KMS-11 (cell line): Measurements from ENCODE around the gene PCCA.
"Not testable (repeated sequence)": the region's sequence is repeated elsewhere in the genome, so short reads cannot be mapped to it uniquely, and the experiment has no call there.

ENCODE experiments used
- H2AFZ ChIP-seq: fragments of 200-600 bp; sonication (generic); 2 replicates; pipeline ENCODE4 v1.6.1; 2016; ENCODE audit warnings: antibody characterized with exemption, mixed run types, low read depth
- H3K27ac ChIP-seq: fragments of 200-600 bp; sonication (generic); 2 replicates; pipeline ENCODE4 v1.6.1; 2016; ENCODE audit warnings: mild to moderate bottlenecking, mixed run types
- H3K27me3 ChIP-seq: fragments of 200-600 bp; sonication (generic); 2 replicates; pipeline ENCODE4 v1.6.1; 2017; ENCODE audit warnings: mild to moderate bottlenecking, low read depth, mixed run types, moderate library complexity; ENCODE audit not compliant: insufficient read depth
- H3K36me3 ChIP-seq: fragments of 200-600 bp; sonication (generic); 2 replicates; pipeline ENCODE4 v1.6.1; 2017; ENCODE audit warnings: mild to moderate bottlenecking, mixed run types; ENCODE audit not compliant: insufficient read depth
- H3K4me1 ChIP-seq: fragments of 200-600 bp; sonication (generic); 2 replicates; pipeline ENCODE4 v1.6.1; 2016; ENCODE audit warnings: mild to moderate bottlenecking, low read depth, mixed run types; ENCODE audit not compliant: poor library complexity, severe bottlenecking
- H3K4me2 ChIP-seq: fragments of 200-600 bp; sonication (generic); 2 replicates; pipeline ENCODE4 v1.7.0; 2016; ENCODE audit warnings: mild to moderate bottlenecking, mixed run types
- H3K4me3 ChIP-seq: fragments of 200-600 bp; sonication (generic); IDR thresholded peaks from 2 replicates; pipeline ENCODE4 v1.6.1; 2017; ENCODE audit warnings: low read depth, low read length, mixed read lengths; ENCODE audit not compliant: insufficient read depth
- H3K79me2 ChIP-seq: fragments of 200-600 bp; sonication (generic); 2 replicates; pipeline ENCODE4 v1.6.1; 2016; ENCODE audit warnings: low read depth, mixed run types; ENCODE audit not compliant: insufficient read depth
- H3K9ac ChIP-seq: fragments of 200-600 bp; sonication (generic); 2 replicates; pipeline ENCODE4 v1.6.1; 2016; ENCODE audit warnings: mild to moderate bottlenecking, mixed run types
- H4K20me1 ChIP-seq: fragments of 200-600 bp; sonication (generic); 2 replicates; pipeline ENCODE4 v1.6.1; 2016; ENCODE audit warnings: mild to moderate bottlenecking, mixed run types; ENCODE audit not compliant: insufficient read depth
- CTCF ChIP-seq: fragments of 200-600 bp; sonication (generic); conservative IDR thresholded peaks from 2 replicates; pipeline ENCODE4 v1.6.1; 2017; ENCODE audit warnings: low read depth, mild to moderate bottlenecking, antibody characterized with exemption, low read length, moderate library complexity, mixed read lengths

PCCA gene

GRCh38 chr13:100095498-100095897, 6.6 kb downstream of the PCCA start:
- Histone ChIP-seq H3K9ac (no peak overlapping the region), H3K4me2 (no peak overlapping the region), H3K27me3 (no peaks in the 10 kb centered on the region), H3K4me3 (no peak overlapping the region), H2AFZ (no peak overlapping the region), H4K20me1 (no peaks in the 10 kb centered on the region), H3K27ac (no peak overlapping the region), H3K4me1 (no peaks in the 10 kb centered on the region), H3K79me2 (no peaks in the 10 kb centered on the region), H3K36me3 (no peaks in the 10 kb centered on the region)
- no peak for TF ChIP-seq CTCF

GRCh38 chr13:100096526-100096925, 7.6 kb downstream of the PCCA start:
- no peaks in the 10 kb centered on the region for H3K36me3 ChIP-seq
- no peaks in the 10 kb centered on the region for H3K79me2 ChIP-seq

GRCh38 chr13:100097821-100098220, 8.9 kb downstream of the PCCA start:
- H3K79me2 ChIP-seq: no peaks in the 10 kb centered on the region
- no peak for TF ChIP-seq CTCF

More at GRCh38 chr13:100096526-100096925, 7.6 kb downstream of the PCCA start:
- no peak for TF ChIP-seq CTCF
- H3K27me3 ChIP-seq: no peaks in the 10 kb centered on the region
- no peak overlapping the region for H3K9ac ChIP-seq
- no peaks in the 10 kb centered on the region for H4K20me1 ChIP-seq
- no peak overlapping the region for H3K4me3 ChIP-seq
- no peak overlapping the region for H3K4me2 ChIP-seq
- H3K27ac ChIP-seq: no peak overlapping the region
- H3K4me1 ChIP-seq: no peaks in the 10 kb centered on the region
- H2AFZ ChIP-seq: no peak overlapping the region

GRCh38 chr13:100098445-100099116, 9.7 kb downstream of the PCCA start:
- H4K20me1 ChIP-seq: no peaks in the 10 kb centered on the region
- H3K27ac ChIP-seq: no peak overlapping the region
- H3K4me2 ChIP-seq: no peak overlapping the region
- no peaks in the 10 kb centered on the region for H3K27me3 ChIP-seq
- H3K79me2 ChIP-seq: no peaks in the 10 kb centered on the region
- H2AFZ ChIP-seq: no peak overlapping the region
- H3K36me3 ChIP-seq: no peaks in the 10 kb centered on the region
- H3K9ac ChIP-seq: no peak overlapping the region
- TF ChIP-seq CTCF: no peak
- no peaks in the 10 kb centered on the region for H3K4me1 ChIP-seq
- no peak overlapping the region for H3K4me3 ChIP-seq

More at GRCh38 chr13:100097821-100098220, 8.9 kb downstream of the PCCA start:
- H3K27ac ChIP-seq: no peak overlapping the region
- no peak overlapping the region for H3K4me3 ChIP-seq
- no peaks in the 10 kb centered on the region for H4K20me1 ChIP-seq
- H3K4me2 ChIP-seq: no peak overlapping the region
- H2AFZ ChIP-seq: no peak overlapping the region
- H3K36me3 ChIP-seq: no peaks in the 10 kb centered on the region
- H3K9ac ChIP-seq: no peak overlapping the region
- no peaks in the 10 kb centered on the region for H3K4me1 ChIP-seq
- no peaks in the 10 kb centered on the region for H3K27me3 ChIP-seq

GRCh38 chr13:100099117-100099445, 10.2 kb downstream of the PCCA start:
- not testable (repeated sequence) for H3K4me2 ChIP-seq, H3K4me1 ChIP-seq, H2AFZ ChIP-seq, H3K27ac ChIP-seq, H3K4me3 ChIP-seq, H3K36me3 ChIP-seq, H3K27me3 ChIP-seq, H4K20me1 ChIP-seq, H3K9ac ChIP-seq, H3K79me2 ChIP-seq
